Measurements from ENCODE around the gene INPP4A. TPM values are rescaled to one million over a fixed set of nuclear protein-coding genes. Genes with fewer than 3 reads are reported as not detected.

The INPP4A gene
- total and polyA plus RNA-seq, 2 donors (not counting 3 experiments of a cell fraction or from before 2014, with no cell fraction given): 14.9 to 28.8 TPM

DNA sequence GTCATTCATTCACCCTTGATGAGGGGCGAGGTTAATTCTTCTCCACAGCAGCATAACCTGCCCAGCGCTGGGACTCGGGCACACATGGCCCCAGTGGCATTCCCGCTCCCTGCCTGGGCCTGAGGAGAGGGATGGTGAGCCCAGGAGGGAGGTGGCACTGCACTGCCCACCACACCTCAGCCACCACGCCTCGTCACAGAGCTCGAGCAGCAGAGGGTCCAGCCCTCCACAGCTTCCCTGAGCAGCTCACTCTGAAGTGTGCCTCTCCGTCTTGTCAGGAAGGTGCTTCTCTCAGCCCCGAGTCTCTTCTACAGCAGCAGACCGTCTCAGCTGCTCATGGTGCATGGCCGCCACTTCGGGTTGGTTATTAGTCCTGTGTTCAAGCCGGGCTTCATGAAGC, 128.8 kb downstream of the INPP4A start:
- Histone ChIP-seq H3K4me2 (ENCODE audit: insufficient read depth, low read length) (no peak overlapping the region), H2AFZ (ENCODE audit: low read depth, low read length) (no peak overlapping the region), H3K9ac (replicated peaks; ENCODE audit: extremely low read depth, insufficient read depth, low read length) (no peak overlapping the region), H3K9me1 (replicated peaks; ENCODE audit: control insufficient read depth, extremely low read depth, insufficient read depth, low read length) (no peaks in the 10 kb centered on the region), H3K4me1 (ENCODE audit: control insufficient read depth, extremely low read depth, insufficient read depth, low read length) (no peaks in the 10 kb centered on the region), H3K79me2 (ENCODE audit: control insufficient read depth, insufficient read depth, low read length) (no peaks in the 10 kb centered on the region), H4K20me1 (replicated peaks; ENCODE audit: control insufficient read depth, extremely low read depth, insufficient read depth, low read length) (no peaks in the 10 kb centered on the region), H3K4me3 (replicated peaks in 1 of 3; ENCODE audit: insufficient read depth in 1 of 3, low read depth in 1 of 3, low read length in 3 of 3) (no peak overlapping the region), H3K36me3 (ENCODE audit: control insufficient read depth in 2 of 2, extremely low read depth in 1 of 2, insufficient read depth in 2 of 2, low read length in 2 of 2) (peaks cover 4 to 25% of the 10 kb centered on the region in 2 experiments), H3K9me3 (replicated peaks; ENCODE audit: control insufficient read depth, insufficient read depth, low read length) (no peaks in the 10 kb centered on the region), H3K27me3 (ENCODE audit: control insufficient read depth in 2 of 2, insufficient read depth in 2 of 2, low read length in 2 of 2) (no peaks in the 10 kb centered on the region), H3K27ac (ENCODE audit: insufficient read depth, low read depth, low read length) (no peak overlapping the region)
- BruUV-seq (replicated peaks): no TSS peak
- ChIA-PET POLR2A (no interaction called here), CTCF (interaction anchor here (0.8 to 1.5 kb wide), 4 partner anchors 10 to 494 kb away, joined by 3 to 4 read pairs (median 3); no protein-coding TSS in a partner anchor)
- DNase-seq (ENCODE audit: low read depth, low spot score) (no peak), FAIRE-seq (no peak)
- TF ChIP-seq JUN (IDR thresholded peaks at IDR 0.05; ENCODE audit: borderline replicate concordance, insufficient read depth, insufficient read length, low read depth) (no peak), GATA2 (IDR thresholded peaks at IDR 0.05; ENCODE audit: insufficient read depth, insufficient read length, low read depth, low read length) (no peak), EZH2 (IDR thresholded peaks at IDR 0.05; ENCODE audit: borderline replicate concordance, low read depth, low read length, severe bottlenecking) (no peak)
- intact Hi-C loops (cut with micrococcal nuclease) (no loop called here), dilution Hi-C loops (cut with MboI; ENCODE audit: extremely low pct_ligation_motif_present, low sequenced_read_pairs) (no loop called here)

DNA sequence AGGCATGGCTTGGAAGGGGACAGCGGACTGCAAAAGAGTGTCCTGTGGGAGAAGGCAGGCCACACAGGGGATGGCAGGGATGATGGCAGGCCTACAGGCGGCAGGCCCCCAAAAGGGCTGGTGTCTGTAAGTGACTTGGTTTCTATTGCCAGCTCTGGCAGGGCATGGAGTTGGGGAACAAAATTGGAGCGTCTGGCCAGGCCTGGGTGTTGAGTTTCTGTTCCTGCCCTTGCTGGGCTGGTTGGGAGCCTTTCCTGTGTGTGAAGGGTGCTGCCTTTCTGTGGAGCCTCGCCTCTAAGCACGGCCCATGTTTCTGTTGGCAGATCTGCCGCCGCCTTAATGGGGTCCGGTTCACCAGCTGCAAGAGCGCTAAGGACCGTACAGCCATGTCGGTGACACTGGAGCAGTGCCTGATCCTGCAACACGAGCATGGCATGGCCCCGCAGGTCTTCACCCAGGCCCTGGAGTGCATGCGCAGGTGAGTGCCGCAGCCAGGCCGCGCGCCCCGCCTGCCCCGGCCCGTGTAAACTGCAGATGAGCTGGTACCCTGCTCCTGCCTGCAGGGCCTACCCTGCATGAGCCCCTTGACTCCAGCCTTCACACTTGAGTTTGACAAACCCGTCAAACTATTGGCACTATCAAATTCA, 132.1 kb downstream of the INPP4A start:
- H3K4me2 ChIP-seq (ENCODE audit: insufficient read depth, low read length): no peak overlapping the region
- H3K9ac ChIP-seq (replicated peaks; ENCODE audit: extremely low read depth, insufficient read depth, low read length): no peak overlapping the region
- H3K4me3 ChIP-seq (replicated peaks in 1 of 3; ENCODE audit: insufficient read depth in 1 of 3, low read depth in 1 of 3, low read length in 3 of 3): no peak overlapping the region
- H3K27me3 ChIP-seq (ENCODE audit: control insufficient read depth in 2 of 2, insufficient read depth in 2 of 2, low read length in 2 of 2): no peaks in the 10 kb centered on the region
- no peak for TF ChIP-seq GATA2 (IDR thresholded peaks at IDR 0.05; ENCODE audit: insufficient read depth, insufficient read length, low read depth, low read length)
- TF ChIP-seq POLR2AphosphoS5 (IDR thresholded peaks at IDR 0.05; ENCODE audit: insufficient read depth, low read depth, low read length): no peak
- TF ChIP-seq POLR2A (IDR thresholded peaks at IDR 0.05; ENCODE audit: low read depth, low read length): no peak
- TF ChIP-seq, protein P1, sequence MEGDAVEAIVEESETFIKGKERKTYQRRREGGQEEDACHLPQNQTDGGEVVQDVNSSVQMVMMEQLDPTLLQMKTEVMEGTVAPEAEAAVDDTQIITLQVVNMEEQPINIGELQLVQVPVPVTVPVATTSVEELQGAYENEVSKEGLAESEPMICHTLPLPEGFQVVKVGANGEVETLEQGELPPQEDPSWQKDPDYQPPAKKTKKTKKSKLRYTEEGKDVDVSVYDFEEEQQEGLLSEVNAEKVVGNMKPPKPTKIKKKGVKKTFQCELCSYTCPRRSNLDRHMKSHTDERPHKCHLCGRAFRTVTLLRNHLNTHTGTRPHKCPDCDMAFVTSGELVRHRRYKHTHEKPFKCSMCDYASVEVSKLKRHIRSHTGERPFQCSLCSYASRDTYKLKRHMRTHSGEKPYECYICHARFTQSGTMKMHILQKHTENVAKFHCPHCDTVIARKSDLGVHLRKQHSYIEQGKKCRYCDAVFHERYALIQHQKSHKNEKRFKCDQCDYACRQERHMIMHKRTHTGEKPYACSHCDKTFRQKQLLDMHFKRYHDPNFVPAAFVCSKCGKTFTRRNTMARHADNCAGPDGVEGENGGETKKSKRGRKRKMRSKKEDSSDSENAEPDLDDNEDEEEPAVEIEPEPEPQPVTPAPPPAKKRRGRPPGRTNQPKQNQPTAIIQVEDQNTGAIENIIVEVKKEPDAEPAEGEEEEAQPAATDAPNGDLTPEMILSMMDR (IDR thresholded peaks at IDR 0.05; ENCODE audit: extremely low read depth in 1 of 2, insufficient read depth in 1 of 2, low read depth in 1 of 2, low read length in 2 of 2): no peak
- TF ChIP-seq MYC (IDR thresholded peaks at IDR 0.05; ENCODE audit: low read depth, low read length): no peak
- no peak for TF ChIP-seq JUN (IDR thresholded peaks at IDR 0.05; ENCODE audit: borderline replicate concordance, insufficient read depth, insufficient read length, low read depth)
- TF ChIP-seq FOS (IDR thresholded peaks at IDR 0.05; ENCODE audit: borderline replicate concordance, insufficient read depth, low read length): no peak
- no peak for TF ChIP-seq EZH2 (IDR thresholded peaks at IDR 0.05; ENCODE audit: borderline replicate concordance, low read depth, low read length, severe bottlenecking)
- TF ChIP-seq, protein P2, sequence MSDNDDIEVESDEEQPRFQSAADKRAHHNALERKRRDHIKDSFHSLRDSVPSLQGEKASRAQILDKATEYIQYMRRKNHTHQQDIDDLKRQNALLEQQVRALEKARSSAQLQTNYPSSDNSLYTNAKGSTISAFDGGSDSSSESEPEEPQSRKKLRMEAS (IDR thresholded peaks at IDR 0.05; ENCODE audit: insufficient read depth, insufficient read length): no peak
- H3K4me1 ChIP-seq (ENCODE audit: control insufficient read depth, extremely low read depth, insufficient read depth, low read length): no peaks in the 10 kb centered on the region
- ChIA-PET CTCF (no interaction called here), POLR2A (no interaction called here)
- H3K9me3 ChIP-seq (replicated peaks; ENCODE audit: control insufficient read depth, insufficient read depth, low read length): no peaks in the 10 kb centered on the region
- DNase-seq (ENCODE audit: low read depth, low spot score) (no peak), FAIRE-seq (no peak)
- dilution Hi-C loops (cut with MboI; ENCODE audit: extremely low pct_ligation_motif_present, low sequenced_read_pairs) (no loop called here), intact Hi-C loops (cut with micrococcal nuclease) (no loop called here)
- no peaks in the 10 kb centered on the region for H3K79me2 ChIP-seq (ENCODE audit: control insufficient read depth, insufficient read depth, low read length)
- H2AFZ ChIP-seq (ENCODE audit: low read depth, low read length): no peak overlapping the region
- H3K36me3 ChIP-seq (ENCODE audit: control insufficient read depth in 2 of 2, extremely low read depth in 1 of 2, insufficient read depth in 2 of 2, low read length in 2 of 2): peaks cover 0 to 11% of the 10 kb centered on the region in 2 experiments
- H3K9me1 ChIP-seq (replicated peaks; ENCODE audit: control insufficient read depth, extremely low read depth, insufficient read depth, low read length): no peaks in the 10 kb centered on the region
- H4K20me1 ChIP-seq (replicated peaks; ENCODE audit: control insufficient read depth, extremely low read depth, insufficient read depth, low read length): no peaks in the 10 kb centered on the region
- H3K27ac ChIP-seq (ENCODE audit: insufficient read depth, low read depth, low read length): no peak overlapping the region
- no TSS peak for BruUV-seq (replicated peaks)

Measured in endothelial cell of umbilical vein (primary cell).